Activated CD8-positive, alpha-beta T cell treated with anti-CD3 and anti-CD28 coated beads for 36 hours (primary cell): ENCODE results near the gene DSE. TPM values are rescaled to one million over a fixed set of nuclear protein-coding genes. Genes with fewer than 3 reads are reported as not detected.
A peak's percentile ranks its signal among the peaks of the same experiment; 100 is the strongest.

Experiments used
- ATAC-seq: fragments of 200-7000 bp; cut with Tn5 transposase; one replicate; pipeline ENCODE4 v1.10.0; 2021; ENCODE audit warnings: mild to moderate bottlenecking, moderate library complexity
- CTCF ChIA-PET: fragments of 350-600 bp; sonication (Branson Sonifier 250); formaldehyde crosslinking; loops from one replicate; lab custom pipeline; 2021; ENCODE audit warnings: antibody characterized with exemption; lab: Charles Lee
- POLR2A ChIA-PET: fragments of 350-600 bp; sonication (Branson Sonifier 250); formaldehyde crosslinking; loops from one replicate; lab custom pipeline; 2021; ENCODE audit warnings: antibody characterized with exemption; lab: Charles Lee
- DNase-seq: peaks from one replicate; pipeline ENCODE4 v3.0.0-alpha.2; 2020
- H3K27ac Mint-ChIP-seq: one replicate; pipeline ENCODE4 v1.8.0; 2021; ENCODE audit warnings: mild to moderate bottlenecking, mixed read lengths
- H3K27me3 Mint-ChIP-seq: one replicate; pipeline ENCODE4 v1.8.0; 2021; ENCODE audit warnings: mixed read lengths
- H3K36me3 Mint-ChIP-seq: one replicate; pipeline ENCODE4 v1.8.0; 2021; ENCODE audit warnings: low read depth, mixed read lengths
- H3K4me1 Mint-ChIP-seq: one replicate; pipeline ENCODE4 v1.8.0; 2021; ENCODE audit warnings: low read depth, mixed read lengths
- H3K4me3 Mint-ChIP-seq: one replicate; pipeline ENCODE4 v1.8.0; 2021; ENCODE audit warnings: mild to moderate bottlenecking, moderate library complexity, mixed read lengths
- H3K9me3 Mint-ChIP-seq: one replicate; pipeline ENCODE4 v1.8.0; 2021; ENCODE audit warnings: mixed read lengths
- intact Hi-C: fragments of 100-400 bp; cut with micrococcal nuclease; formaldehyde crosslinking; loops from one replicate; pipeline ENCODE4 v1.10.0; 2022
- total RNA-seq, 2 experiments: library from RNA; stranded (reverse); gene quantifications; one replicate each; pipeline ENCODE4 v1.2.3, GENCODE V29; 2021
- TF ChIP-seq, protein P1 (sequence below): fragments of 200-600 bp; IDR thresholded peaks from one replicate; pipeline ENCODE4 v1.8.0; 2022; ENCODE audit warnings: antibody characterized with exemption, mild to moderate bottlenecking

The DSE gene
- total RNA-seq, 2 experiments from 2014 or later, result 5.3 to 5.4 TPM

DNA sequence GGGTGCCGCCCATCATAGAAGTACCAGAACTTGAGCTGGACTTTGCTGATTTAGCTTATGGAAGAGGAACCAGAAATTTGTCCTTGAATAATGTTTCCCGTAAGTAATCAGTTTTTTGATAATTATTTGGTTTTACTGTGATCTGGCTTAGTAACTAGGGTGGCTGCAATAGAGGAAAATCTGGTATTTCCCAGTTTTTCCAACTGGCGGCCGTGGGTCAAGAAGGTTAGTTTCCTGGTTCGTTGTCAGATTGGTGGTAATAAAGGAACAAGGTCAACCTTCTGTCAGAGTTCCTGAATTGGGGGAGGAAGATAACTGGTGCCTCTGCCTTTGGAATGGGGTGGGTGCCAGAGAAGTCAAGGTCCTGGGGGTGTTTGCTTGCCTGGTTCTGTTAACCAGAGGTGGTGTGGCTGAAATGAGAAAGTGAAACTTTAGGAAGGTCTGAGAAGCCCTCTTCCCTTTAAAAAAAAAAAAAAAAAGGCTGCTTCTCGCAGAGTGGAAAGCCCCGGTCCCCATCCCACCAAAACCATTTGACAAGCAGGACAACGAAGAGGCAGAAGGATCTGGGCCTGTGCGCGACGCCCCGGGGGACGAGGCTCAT, 90.7 kb downstream of the DSE start, which contains the start of gene CALHM6:
Gene CALHM6, plus strand, starts transcription at position 45 of the 601 bp plus-strand sequence. Its CDS starts 555 bp downstream, at position 600.
- Mint-ChIP-seq H3K4me3 (peak within 1 kb of the TSS; percentile 69), H3K4me1 (peaks cover 22% of the 10 kb centered on the region), H3K27ac (peak within 1 kb of the TSS; percentile 62), H3K36me3 (no peaks in the 10 kb centered on the region), H3K27me3 (peaks cover 25% of the 10 kb centered on the region), H3K9me3 (no peaks in the 10 kb centered on the region)
- intact Hi-C loops, result loop anchor here (5.0 kb wide), 1 partner anchor 184 kb away; the partner anchor contains the start of gene TSPYL1
- ATAC-seq (peak; percentile 10), DNase-seq (no peak)
- CTCF ChIA-PET, result interaction anchor here (1.5 kb wide), 1 partner anchor 17 kb away, joined by 4 read pairs; no protein-coding TSS in a partner anchor
- TF ChIP-seq, protein P1, sequence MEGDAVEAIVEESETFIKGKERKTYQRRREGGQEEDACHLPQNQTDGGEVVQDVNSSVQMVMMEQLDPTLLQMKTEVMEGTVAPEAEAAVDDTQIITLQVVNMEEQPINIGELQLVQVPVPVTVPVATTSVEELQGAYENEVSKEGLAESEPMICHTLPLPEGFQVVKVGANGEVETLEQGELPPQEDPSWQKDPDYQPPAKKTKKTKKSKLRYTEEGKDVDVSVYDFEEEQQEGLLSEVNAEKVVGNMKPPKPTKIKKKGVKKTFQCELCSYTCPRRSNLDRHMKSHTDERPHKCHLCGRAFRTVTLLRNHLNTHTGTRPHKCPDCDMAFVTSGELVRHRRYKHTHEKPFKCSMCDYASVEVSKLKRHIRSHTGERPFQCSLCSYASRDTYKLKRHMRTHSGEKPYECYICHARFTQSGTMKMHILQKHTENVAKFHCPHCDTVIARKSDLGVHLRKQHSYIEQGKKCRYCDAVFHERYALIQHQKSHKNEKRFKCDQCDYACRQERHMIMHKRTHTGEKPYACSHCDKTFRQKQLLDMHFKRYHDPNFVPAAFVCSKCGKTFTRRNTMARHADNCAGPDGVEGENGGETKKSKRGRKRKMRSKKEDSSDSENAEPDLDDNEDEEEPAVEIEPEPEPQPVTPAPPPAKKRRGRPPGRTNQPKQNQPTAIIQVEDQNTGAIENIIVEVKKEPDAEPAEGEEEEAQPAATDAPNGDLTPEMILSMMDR, result no peak
- POLR2A ChIA-PET, result no interaction called here

DNA sequence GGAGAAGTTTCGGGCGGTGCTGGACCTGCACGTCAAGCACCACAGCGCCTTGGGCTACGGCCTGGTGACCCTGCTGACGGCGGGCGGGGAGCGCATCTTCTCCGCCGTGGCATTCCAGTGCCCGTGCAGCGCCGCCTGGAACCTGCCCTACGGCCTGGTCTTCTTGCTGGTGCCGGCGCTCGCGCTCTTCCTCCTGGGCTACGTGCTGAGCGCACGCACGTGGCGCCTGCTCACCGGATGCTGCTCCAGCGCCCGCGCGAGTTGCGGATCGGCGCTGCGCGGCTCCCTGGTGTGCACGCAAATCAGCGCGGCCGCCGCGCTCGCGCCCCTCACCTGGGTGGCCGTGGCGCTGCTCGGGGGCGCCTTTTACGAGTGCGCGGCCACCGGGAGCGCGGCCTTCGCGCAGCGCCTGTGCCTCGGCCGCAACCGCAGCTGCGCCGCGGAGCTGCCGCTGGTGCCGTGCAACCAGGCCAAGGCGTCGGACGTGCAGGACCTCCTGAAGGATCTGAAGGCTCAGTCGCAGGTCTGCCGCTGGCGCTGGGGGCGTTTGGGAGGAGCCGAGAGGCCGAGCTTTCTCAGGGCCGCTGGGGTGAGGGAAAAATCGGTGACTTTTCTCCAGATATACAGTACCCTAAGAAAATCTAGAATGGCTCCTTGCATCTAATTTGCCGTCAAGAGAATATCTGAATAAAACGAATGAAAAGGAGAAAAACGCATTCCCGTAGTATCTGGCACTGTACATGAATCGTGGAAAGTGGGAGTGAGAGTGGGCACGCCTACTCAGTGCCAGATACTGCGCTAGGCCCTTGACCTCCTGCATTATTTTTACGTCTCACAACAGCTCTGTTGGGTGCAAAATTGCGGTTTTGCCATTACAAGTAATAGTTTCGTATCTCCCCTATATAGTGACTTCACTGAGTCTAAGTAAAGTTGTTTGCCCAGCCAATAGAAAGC, 91.5 kb downstream of the DSE start:
- intact Hi-C loops, result loop anchor here (5.0 kb wide), 1 partner anchor 185 kb away; the partner anchor contains the start of gene TSPYL1
- peaks cover 18% of the 10 kb centered on the region for H3K4me1 Mint-ChIP-seq
- POLR2A ChIA-PET, result no interaction called here

DNA sequence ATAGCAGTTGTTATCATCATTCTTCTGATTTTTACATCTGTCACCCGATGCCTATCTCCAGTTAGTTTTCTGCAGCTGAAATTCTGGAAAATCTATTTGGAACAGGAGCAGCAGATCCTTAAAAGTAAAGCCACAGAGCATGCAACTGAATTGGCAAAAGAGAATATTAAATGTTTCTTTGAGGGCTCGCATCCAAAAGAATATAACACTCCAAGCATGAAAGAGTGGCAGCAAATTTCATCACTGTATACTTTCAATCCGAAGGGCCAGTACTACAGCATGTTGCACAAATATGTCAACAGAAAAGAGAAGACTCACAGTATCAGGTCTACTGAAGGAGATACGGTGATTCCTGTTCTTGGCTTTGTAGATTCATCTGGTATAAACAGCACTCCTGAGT, 92.6 kb downstream of the DSE start:
- H3K9me3 Mint-ChIP-seq, result no peaks in the 10 kb centered on the region
- H3K4me1 Mint-ChIP-seq, result peaks cover 18% of the 10 kb centered on the region

More for the DNA sequence above, 91.5 kb downstream of the DSE start:
- Mint-ChIP-seq H3K36me3 (no peaks in the 10 kb centered on the region), H3K4me3 (peak overlapping the region; percentile 69), H3K27ac (peak overlapping the region; percentile 62), H3K9me3 (no peaks in the 10 kb centered on the region), H3K27me3 (peaks cover 25% of the 10 kb centered on the region)
- TF ChIP-seq, protein P1, result peak; percentile 11
- DNase-seq (peak; percentile 72), ATAC-seq (peak; percentile 93)
- CTCF ChIA-PET, result no interaction called here

DNA sequence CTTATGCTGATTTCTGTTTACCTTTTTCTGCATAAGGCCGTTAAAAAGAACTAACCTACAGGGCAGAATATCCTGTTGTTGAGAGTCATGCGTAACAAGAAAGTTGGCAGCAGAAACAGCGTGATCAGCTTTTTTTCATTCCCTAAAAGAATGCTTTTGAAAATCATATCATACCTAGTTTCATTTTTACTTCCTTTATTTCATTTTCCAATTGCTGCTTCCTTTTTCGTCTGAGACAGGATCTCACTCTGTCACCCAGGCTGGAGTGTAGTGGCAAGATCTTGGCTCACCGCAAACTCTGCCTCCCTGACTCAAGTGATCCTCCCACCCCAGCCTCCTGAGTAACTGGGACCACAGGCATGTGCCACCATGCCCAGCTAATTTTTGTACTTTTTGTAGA, 94.5 kb downstream of the DSE start:
- ChIA-PET POLR2A (no interaction called here), CTCF (interaction anchor here (0.8 kb wide), 1 partner anchor 72 kb away, joined by 3 read pairs; no protein-coding TSS in a partner anchor)
- DNase-seq, result no peak
- TF ChIP-seq, protein P1, result no peak
- Mint-ChIP-seq H3K9me3 (no peaks in the 10 kb centered on the region), H3K36me3 (no peaks in the 10 kb centered on the region), H3K27ac (no peak overlapping the region), H3K4me1 (peaks cover 18% of the 10 kb centered on the region), H3K4me3 (no peak overlapping the region), H3K27me3 (peaks cover 24% of the 10 kb centered on the region)
- ATAC-seq, result no peak
- intact Hi-C loops, result no loop called here

More for the DNA sequence above, 92.6 kb downstream of the DSE start:
- ChIA-PET POLR2A (no interaction called here), CTCF (interaction anchor here (1.4 kb wide), 1 partner anchor 100 kb away, joined by 3 read pairs; no protein-coding TSS in a partner anchor)
- no peak for DNase-seq
- Mint-ChIP-seq H3K36me3 (no peaks in the 10 kb centered on the region), H3K4me3 (no peak overlapping the region), H3K27ac (no peak overlapping the region), H3K27me3 (peaks cover 25% of the 10 kb centered on the region)
- no peak for ATAC-seq
- intact Hi-C loops, result loop anchor here (5.0 kb wide), 1 partner anchor 186 kb away; the partner anchor contains the start of gene TSPYL1
- TF ChIP-seq, protein P1, result no peak
